ENCODE data around the gene NIPA2.

GRCh38 chr15:22908830-22909229, 70.4 kb downstream of the NIPA2 start:
- TF ChIP-seq, protein P1, sequence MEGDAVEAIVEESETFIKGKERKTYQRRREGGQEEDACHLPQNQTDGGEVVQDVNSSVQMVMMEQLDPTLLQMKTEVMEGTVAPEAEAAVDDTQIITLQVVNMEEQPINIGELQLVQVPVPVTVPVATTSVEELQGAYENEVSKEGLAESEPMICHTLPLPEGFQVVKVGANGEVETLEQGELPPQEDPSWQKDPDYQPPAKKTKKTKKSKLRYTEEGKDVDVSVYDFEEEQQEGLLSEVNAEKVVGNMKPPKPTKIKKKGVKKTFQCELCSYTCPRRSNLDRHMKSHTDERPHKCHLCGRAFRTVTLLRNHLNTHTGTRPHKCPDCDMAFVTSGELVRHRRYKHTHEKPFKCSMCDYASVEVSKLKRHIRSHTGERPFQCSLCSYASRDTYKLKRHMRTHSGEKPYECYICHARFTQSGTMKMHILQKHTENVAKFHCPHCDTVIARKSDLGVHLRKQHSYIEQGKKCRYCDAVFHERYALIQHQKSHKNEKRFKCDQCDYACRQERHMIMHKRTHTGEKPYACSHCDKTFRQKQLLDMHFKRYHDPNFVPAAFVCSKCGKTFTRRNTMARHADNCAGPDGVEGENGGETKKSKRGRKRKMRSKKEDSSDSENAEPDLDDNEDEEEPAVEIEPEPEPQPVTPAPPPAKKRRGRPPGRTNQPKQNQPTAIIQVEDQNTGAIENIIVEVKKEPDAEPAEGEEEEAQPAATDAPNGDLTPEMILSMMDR (IDR thresholded peaks at IDR 0.05), result no peak
- TF ChIP-seq EZH2 (IDR thresholded peaks at IDR 0.05), result no peak

Data from neural progenitor cell (in vitro differentiated cells).